HG02885 (cell line): ENCODE data around the gene ONECUT3.

Source experiments
- ATAC-seq: cut with Tn5 transposase; IDR thresholded peaks from one replicate; pipeline ENCODE4 v1.9.1; 2021; ENCODE audit warnings: mild to moderate bottlenecking; ENCODE audit not compliant: unreplicated experiment, poor library complexity

Gene ONECUT3

GRCh38 chr19:1826557-1827521, 73.5 kb downstream of the ONECUT3 start:
- no peak for ATAC-seq

GRCh38 chr19:1827566-1828278, 74.4 kb downstream of the ONECUT3 start:
- no peak for ATAC-seq

- no peak for ATAC-seq
Observed at GRCh38 chr19:1828279-1829238, 75.3 kb downstream of the ONECUT3 start.

- ATAC-seq, result no peak
Observed at GRCh38 chr19:1829958-1830357, 76.7 kb downstream of the ONECUT3 start.

- ATAC-seq, result no peak
Observed at GRCh38 chr19:1830568-1830967, 77.3 kb downstream of the ONECUT3 start.
